Testis (tissue), 2 donors: ENCODE data around the gene TEKT5.

ENCODE experiments used
- CTCF ChIP-seq, 3 experiments: fragments of 450-650 bp in 2 of 3; fragments of 200-600 bp in 1 of 3; sonication (generic) in 1 of 3; IDR thresholded peaks; one replicate each; pipeline ENCODE4 v1.5.1; 2016 to 2019; ENCODE audit warnings: antibody characterized with exemption in 3 of 3, mild to moderate bottlenecking in 2 of 3, moderate library complexity in 1 of 3
- POLR2A ChIP-seq: fragments of 450-650 bp; IDR thresholded peaks from one replicate; pipeline ENCODE4 v1.6.1; 2017; ENCODE audit warnings: antibody characterized with exemption, mild to moderate bottlenecking, moderate library complexity

- TF ChIP-seq POLR2A, result no peak
- TF ChIP-seq CTCF (IDR thresholded peaks at IDR 0.05), result no peak
Measured at GRCh38 chr16:10682604-10683003, 12.1 kb downstream of the TEKT5 start.
